ENCODE measurements around the gene ARHGAP26.

Gene ARHGAP26

DNA sequence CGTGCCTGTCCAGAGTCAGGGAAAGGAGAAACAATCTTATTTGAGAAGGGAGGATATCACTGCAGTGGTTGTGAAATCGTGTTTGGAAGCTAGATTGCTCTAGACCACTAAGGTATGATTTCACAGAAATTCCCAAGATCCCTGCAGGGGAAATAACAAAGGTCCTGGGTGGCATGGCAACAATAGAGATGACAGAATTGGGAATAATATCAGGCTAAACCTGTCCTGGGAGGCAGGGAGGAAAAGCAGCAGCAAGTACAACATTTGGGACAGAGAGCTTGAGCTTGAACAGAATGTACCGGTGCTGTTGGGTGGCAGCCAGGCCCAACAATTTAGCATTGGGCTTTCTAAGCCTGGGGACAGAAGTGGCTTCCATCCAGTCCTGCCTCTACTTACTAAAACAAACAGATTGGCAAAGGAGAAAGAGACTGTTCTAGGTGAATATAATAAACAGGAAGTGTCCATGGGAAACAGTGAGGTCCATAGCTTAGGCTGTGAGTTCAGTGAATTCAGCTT lies 17.0 kb upstream of the ARHGAP26 start:
- no peak for DNase-seq

DNA sequence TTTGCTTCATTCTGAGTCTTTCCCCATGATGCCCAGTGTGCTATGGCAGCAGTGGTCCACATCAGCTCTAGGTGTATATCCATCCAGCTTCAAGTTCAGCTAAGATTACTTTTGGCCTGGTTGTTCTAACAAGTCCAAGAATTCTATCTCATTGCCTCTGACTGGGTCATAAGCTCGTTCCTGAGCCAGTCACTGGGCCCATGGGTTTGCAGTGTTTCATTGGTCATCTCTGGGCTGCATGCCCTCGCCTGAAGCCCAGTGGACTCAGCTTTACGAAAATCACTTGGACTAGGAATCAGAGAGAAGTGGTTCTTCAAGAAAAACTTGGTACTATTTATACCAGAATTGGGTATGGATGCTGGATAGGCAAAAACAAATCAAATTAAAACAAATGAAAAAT lies 16.1 kb upstream of the ARHGAP26 start:
- no peak for DNase-seq

DNA sequence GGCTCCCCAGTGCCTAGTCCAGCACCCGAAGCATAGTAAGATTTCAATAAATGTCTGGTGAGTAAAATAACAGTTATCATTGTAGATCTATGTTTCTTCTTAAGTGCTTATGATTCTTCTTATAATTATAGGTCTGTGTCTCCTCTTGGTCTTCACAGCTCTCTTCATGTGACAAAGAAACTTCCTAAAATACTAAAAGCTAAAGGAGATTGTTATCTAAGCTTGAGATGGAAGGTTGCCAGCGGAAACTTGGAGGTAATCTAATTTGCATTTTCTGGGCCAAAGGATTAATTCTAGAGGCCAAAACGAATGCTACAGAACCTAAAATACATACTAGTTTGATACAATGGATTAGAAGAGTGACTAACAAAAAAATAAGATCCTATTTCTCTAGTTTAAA lies 13.6 kb upstream of the ARHGAP26 start:
- no peak for DNase-seq

DNA sequence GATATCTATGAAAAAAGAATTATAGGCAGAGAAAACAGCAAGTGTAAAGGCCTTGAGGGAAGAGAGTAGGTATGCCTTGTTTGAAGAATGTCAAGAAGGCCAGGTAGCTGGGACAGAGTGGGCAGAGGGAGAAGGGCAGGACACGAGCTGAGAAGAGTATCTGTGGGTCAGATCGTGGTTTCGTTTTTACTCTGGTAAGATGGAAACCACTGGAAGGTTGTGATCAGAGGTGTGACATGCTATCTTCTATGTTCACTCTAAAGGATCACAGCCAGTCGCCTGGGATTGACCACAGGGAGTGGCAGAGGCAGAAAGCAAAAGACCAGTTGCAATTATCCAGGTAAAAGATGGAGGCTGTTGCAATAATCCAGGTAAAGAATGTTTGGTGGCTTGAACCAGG lies 12.6 kb upstream of the ARHGAP26 start:
- no peak for DNase-seq

DNA sequence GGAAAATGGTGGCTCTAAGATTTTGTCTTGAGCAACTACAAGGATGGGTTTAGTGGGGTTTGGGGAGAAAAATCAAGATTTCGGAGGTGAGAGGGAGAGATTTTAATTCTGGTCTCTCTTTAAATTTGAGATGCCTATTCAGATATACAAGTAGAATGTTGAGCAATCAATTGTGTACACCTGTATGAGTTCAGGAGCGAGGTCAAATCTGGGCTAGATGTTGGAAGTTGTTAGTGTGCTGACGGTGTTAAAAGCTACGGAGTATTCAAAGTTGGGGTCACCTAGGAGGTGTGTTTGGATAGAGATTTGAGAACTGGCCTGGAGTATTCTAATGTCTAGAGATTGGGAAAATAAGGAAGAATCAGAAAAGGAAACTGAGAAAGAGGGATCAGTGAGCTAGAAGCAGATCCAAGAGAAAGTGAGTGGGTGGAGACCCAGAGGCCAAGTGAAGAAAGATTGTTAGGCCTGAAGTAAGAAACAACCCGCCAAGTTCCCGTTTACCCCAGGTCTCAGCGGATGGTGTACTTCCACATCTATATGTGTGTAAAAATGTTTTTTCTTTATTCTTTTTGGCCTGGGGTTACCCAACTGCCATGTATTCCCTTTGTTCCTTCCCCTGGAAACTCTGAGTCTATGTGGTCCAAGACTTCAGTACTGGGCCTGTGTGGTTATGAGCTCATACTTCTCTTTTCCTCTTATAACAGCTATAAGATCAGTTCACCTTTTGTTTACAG lies 11.9 kb upstream of the ARHGAP26 start:
- no peak for DNase-seq

DNA sequence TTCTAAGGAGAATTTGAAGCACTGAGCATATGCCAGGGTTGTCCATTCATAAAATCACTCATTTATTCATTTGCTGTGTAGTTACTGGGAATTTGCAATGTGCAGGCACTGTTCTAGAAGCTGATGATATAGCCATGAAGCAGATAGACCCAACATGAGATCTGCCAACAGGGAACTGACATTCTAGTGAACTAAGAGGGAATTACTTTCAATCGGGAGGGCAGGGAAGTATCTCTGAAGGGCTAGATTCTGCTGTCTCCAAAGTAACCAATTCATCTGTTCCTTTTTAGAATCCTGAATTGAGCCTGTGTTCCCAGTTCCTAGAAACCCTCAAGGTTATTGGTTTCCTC lies 11.4 kb upstream of the ARHGAP26 start:
- DNase-seq: no peak

DNA sequence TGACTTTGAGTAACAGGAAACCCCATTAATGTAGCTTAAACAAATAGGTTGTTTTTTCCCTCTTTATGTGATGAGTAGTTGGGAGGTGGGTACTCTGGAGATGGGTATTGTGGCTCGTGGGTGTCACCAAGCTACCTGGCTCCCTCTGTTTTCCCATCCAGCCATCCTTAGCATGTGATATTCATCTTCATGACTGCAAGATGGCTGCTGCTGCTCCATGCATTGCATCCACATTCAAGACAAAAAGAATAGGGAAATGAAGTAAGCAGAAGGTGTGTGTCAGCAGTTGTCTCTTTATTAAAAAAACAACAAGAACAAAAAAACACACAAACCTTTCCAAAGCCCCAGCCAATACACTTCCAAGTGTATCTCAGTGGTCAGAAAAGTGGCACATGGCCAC lies 6.5 kb upstream of the ARHGAP26 start:
- DNase-seq: no peak

DNA sequence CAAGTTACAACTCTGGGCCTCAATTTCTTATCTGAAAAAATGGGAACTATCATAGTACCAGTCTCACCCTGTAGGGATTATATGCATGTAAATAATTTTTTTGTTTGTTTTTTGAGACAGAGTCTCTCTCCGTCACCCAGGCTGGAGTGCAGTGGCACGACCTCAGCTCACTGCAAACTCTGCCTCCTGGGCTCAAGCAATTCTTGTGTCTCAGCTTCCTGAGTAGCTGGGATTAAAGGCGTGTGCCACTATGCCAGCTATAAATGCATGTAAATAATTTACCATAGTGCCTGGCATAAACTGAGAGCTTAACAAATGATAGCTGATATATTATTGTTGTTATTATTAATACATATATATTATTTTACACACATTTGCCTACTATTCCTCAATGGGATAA lies 3.0 kb upstream of the ARHGAP26 start:
- no peak for DNase-seq

DNA sequence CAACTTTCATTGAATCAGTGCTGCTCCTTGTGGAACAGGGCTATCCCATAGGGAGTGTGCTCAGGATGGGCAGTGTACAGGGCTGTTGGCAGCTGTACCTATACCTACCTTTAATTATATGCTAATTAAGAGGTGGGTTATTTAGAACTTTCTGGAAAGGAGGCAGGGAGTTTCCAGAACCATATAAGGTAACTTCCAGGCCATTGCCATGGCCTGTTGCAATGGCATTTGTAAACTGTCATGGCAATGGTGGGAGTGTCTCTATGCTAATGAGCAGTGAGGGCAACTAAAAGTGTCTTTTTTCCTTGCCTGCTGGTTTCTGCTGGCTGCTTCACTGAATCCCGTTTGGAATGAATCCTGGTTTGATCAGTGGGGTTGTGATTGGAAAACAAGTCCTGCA lies 2.3 kb upstream of the ARHGAP26 start:
- no peak for DNase-seq

DNA sequence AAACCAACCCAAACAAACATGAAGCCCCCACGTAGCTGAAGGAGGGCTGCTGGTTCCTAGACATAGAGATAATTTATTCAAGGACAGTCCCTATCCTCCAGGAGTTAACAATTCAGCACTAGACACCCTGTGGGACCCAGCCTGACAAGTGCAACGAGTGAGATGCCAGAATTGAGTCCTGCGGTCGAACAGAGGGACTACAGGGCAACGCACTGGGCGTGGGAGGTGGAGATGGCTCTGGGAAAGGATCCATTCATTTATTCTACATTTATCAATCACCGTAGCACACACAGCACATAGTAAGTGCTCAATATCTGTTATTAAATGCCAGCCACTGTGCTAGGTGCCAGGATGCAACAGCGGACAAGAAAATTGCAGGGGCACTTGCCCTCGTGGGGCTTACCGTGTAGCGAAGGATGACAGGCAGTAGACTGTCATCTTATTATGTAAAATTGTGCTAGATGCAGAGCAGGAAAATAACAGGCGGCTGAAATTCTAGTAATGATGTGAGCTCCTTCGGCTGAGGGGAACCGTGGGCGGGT lies 855 bp upstream of the ARHGAP26 start:
- DNase-seq: peak; percentile 4 to 27

DNA sequence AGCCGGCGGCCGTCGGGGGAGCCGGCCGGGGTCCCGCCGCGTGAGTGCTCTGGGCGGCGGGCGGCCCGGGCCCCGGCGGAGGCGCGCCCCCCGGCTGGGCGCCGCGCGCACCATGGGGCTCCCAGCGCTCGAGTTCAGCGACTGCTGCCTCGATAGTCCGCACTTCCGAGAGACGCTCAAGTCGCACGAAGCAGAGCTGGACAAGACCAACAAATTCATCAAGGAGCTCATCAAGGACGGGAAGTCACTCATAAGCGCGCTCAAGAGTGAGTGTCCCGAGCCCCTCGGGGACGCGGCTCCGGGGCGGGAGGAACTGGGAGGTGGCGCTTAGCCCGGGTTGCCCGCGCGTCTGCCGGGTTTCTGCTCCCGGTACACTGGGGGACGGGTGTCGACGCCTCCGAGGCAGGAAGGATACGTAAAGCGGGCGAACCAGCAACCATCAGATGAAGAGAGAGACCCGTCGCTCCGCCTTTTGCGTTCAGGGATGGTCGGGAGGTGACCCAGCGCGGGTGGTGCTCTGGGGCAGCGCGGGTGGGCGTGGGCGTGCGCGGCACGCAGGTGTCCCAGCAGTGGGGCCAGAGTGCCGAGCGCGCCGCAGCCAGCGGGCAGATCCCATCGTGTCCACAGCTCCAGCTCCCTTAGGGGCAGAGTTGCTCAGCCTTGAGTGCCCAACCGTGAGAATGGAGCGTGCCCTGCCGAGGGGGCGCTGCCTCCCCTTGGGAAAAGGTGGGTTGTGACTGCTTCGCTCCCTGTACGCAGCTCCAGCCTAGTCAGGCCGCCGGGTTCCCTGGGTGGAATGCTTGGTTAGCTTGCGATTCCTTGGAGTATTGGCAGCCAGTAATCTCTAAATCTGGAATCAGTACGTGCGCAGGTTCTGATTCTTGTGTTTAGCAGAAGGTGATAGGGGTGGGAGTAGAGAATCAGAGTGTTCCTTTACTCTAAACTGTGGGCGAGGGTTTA lies 753 bp downstream of the ARHGAP26 start:
- DNase-seq: peak; percentile 60 to 64

DNA sequence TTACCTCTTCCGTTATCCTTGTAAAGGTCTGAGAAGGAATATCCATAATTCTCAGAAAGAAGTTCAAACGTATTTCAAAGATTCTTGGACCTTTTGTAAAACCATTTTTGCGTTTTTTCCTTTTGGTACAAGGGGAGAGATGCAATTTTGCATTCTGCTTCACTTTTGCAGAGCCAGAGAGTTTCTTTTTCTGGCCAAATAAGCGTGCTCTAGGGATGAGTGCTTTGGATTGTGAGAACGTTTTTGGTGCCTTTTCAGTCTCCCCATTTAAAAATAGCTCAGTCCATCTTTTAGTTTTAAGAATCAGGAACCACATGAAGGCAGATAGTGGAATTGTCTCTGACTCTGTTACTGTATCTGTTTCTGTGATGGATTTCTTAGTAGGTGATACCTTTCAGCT lies 1.5 kb downstream of the ARHGAP26 start:
- no peak for DNase-seq

DNA sequence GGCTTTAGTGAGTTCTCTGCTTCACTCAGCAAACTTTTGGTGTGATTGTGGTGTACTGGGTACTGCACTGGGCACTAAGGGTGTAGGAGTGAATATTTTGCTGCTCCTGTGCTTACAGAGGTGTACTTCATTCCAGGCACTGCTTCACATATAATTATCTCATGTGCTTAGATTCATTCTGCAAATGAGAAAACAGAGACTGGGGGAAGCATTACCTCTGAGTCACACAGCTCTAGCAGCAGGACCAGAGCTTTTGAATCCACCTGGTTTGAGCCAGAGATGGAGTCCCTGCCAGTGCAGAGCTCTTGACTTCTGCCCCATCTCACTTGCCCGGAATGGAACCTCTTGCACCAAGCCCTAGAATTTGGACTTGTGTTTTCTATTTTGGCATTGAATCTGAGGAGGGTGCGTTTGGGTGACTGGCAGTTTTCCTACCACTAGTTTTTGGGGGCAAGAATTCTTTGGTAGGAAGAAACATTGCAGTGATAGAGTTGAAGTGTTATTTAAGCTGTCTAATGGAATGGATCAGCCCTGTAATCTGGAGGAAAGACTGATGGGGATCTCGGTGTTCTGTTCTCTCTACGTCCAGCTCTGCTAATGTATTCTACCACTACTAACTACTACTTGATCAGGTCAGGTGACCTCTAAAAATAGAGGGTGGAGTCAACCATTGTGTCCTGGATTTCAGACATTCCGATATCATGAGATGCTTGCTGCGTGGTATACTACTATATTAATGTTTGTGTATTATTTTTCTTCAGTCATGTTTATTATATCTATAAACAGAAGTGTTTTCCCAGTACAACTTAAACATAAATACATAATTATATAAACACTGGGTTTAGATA lies 2.5 kb downstream of the ARHGAP26 start:
- DNase-seq: no peak

DNA sequence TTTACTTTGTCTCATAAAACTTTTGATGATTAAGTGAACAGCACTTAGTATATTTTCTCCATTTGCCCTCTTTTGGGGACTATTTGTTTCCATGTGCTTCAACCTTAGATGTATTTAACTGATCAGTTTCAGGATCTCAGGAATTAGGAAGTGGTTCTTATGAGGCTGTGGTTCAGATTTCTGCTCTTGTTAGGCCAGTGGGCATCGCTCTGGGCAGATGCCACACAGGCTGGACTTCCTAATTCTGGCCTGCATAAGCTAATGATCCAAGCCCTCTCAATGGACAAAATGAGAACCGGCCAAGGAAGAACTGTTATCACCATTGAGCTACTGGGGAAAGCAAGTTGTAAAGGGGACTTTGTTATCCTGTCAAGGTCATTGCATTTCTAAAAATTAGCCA lies 6.9 kb downstream of the ARHGAP26 start:
- DNase-seq: no peak

DNA sequence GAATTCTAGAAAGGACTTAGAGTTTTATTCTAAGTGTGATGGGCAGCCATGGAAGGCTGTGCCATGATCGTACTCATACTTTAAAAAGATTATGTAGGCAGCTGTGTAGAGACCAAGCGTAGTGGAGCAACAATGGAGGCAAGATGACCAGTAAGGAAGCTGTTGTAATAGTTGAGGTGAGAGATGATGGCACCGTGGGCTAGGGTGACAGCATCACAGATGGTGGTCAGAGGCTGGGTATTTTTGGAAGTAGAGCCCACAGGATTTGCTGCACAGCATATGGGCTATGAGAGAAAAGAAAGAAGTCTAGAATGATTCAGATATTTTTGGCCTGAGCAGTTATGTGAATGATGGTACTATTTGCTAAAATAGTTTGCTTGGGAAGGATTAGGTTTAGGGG lies 7.7 kb downstream of the ARHGAP26 start:
- no peak for DNase-seq

DNA sequence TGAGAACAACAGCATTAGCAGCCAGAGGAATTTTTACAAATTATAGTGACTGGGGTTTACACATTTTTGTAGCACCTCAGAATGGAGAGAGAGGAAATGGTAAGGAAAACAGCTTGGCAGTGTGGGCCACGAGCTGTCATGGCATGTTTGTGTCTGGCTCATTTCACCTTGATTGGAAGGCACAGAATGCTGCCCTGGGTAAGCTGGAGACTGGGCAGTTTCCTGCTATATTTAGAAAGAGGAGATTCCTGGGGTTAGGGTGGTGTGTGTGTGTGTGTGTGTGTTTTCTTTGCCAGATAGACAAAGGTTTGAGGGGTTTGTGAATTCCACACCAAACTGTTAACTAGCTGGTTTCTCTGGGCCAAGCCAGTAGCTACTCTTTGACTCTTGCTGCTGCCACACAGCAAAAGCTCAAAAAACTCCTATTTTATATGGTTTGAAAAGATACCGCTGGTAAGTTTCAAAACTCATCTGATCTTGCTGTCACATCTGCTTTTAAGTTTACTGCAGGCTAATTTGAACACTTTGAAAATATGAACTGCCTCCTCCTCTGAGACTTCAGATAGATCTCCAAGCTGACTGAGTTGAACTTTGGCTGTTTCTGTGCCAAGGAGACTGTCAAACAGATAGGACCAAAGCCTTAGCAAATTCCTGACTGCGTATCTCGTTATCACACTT lies 9.1 kb downstream of the ARHGAP26 start:
- DNase-seq: no peak

DNA sequence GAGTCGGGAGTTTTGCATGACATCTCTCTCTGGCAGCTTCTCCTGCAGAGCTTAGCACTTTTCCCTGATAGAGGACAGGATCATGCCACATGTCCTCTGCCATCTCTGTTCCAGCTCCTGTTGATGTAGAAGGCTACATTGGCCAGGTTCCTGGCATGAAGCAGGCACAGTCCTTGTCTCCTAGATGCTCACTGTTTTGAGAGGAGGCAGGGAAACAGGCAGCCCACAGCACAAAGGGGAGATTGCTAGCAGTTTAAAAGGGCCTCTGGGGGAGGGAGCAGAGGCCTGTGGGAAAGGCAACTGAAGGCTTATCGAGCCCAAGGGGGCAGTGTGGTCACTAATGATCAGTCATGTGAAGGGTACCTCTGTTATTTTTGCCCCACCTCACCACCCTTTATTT lies 10.7 kb downstream of the ARHGAP26 start:
- no peak for DNase-seq

DNA sequence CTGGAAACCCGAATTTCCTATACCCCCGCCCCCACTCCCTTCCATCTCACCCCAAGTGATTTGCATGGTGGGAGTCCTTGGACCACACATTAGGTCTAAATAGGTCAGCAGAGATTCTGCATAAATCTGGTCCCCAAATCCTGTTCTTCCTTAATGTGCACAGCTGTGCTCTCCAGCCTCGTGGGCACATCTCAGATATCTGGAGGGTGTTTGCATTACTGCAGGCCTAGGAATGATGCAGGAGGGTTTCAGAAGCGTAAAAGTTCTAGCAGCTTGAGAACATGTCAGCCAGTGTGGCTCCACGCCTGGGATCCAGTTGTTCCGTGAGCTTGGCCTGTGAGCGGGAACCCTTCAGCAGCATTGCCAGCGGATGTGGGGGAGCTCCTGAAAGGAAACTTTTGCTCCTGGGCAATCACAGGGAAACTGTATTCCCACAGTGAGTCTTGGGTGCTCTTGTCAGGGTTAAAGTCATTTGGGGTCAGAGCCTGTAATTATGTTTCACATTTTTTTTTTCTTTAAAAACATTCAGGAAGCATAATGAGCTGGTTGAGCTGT lies 12.9 kb downstream of the ARHGAP26 start:
- DNase-seq: no peak

DNA sequence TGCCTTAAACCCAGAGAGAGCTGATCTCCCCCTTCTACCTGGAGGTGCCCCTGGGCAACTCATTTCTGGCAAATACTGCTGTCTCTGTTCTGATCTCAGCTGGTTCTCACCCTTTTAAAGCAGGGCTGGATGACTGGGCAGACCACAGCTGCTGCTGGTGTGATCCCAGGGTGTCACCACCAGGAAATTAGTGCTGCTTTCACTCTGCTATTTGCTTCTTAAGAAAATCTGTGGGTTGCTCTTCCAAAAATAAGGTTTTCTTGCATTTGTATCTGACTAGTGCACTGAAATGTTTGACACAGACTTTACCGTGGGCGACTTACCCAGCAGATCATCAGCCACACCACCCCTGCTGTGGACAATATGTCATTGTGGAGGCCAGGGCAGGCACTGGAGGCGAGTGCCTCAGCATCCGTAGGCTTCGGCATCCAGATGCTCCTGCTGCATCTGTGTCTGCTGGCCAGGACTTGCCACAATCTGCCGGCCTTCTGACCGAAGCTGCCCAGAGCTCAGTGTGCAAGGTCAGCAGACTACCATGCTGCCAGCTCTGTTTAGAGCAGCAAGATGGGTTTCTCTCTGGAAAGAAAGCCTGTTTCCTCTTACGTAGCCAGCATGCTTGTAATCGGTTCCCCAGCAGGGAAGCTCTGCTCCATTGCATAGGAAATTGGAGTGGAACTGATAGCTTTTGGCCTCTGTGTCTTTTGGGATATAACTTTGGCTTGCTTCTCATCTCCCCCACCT lies 13.6 kb downstream of the ARHGAP26 start:
- DNase-seq: peak; percentile 56 to 62

DNA sequence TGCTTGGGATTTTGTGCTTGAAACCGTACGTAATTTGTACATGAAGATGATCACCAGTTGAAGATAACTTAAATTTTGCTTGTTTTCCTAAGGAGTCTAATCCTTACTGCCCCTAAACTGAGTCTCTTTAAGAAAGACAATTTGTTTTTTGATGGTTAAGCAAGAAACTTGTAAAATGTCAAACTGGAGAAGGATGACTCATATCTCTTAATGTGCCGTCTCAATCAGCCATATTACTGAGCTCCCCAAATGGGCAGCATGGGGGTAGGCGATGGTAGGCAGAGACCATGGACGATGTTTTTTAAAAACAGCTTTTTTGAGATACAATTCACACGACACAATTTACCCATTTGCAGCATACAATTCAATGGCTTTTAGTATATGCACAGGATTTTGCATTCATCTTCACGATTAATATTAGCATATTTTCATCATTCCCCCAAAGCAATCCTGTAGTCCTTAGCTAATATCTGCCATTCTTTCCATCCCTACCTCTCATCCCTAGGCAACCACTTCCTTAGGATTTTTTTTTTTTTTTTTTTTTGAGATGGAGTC lies 14.3 kb downstream of the ARHGAP26 start:
- no peak for DNase-seq

DNA sequence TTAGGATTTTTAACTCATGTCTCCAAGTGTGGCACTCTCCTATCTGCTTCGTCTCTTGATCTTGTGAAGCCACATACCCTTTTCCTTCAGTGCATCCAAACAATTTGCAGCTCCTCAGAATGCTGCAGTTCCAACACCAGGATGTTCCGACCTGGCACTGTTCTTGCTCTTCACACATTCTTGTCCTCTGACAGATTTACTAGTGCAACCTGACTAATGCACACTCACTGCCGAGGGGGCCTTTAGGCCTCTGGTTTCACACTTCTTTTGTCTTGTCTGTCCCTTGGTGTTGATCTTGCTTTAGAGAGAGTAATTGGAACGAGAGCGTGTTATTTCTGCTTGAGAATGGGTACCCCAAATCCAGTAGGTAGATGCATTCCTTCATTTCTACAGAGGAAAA lies 15.0 kb downstream of the ARHGAP26 start:
- no peak for DNase-seq
